ENCODE data around the gene LRRFIP2. TPM values are rescaled to one million over a fixed set of nuclear protein-coding genes. Genes with fewer than 3 reads are reported as not detected.

Gene LRRFIP2
- total RNA-seq, 2 donors from 2014 or later: 32.6 to 34.6 TPM

- Mint-ChIP-seq H3K4me1 (peaks cover 8% of the 10 kb centered on the region), H3K4me3 (no peak overlapping the region), H3K27me3 (ENCODE audit: insufficient read depth) (no peaks in the 10 kb centered on the region), H3K9me3 (no peaks in the 10 kb centered on the region), H3K36me3 (ENCODE audit: low read depth) (no peaks in the 10 kb centered on the region), H3K27ac (no peak overlapping the region)
- H3K27ac ChIP-seq (ENCODE audit: low read depth, low read length): no peak overlapping the region
- no peak overlapping the region for H3K9ac ChIP-seq (ENCODE audit: extremely low read depth, low read length, poor library complexity, severe bottlenecking)
- no peak for DNase-seq
- H3K36me3 ChIP-seq (ENCODE audit: control insufficient read depth, insufficient read depth, low read length): no peaks in the 10 kb centered on the region
- H3K27me3 ChIP-seq (ENCODE audit: control insufficient read depth, insufficient read depth, low read length, poor library complexity, severe bottlenecking): no peaks in the 10 kb centered on the region
- WGBS, 2 experiments (ENCODE audit: insufficient coverage in 1 of 2, insufficient read length in 1 of 2): 83 to 95% methylated on average over 1 of the region's 1 CpG
- no peak overlapping the region for H3K4me3 ChIP-seq (ENCODE audit: low read length)
- H3K9me3 ChIP-seq (ENCODE audit: control insufficient read depth, low read length): no peaks in the 10 kb centered on the region
- no peak for TF ChIP-seq CTCF (conservative IDR thresholded peaks at IDR 0.05)
- H3K4me1 ChIP-seq (ENCODE audit: control insufficient read depth, insufficient read depth, low read length): no peaks in the 10 kb centered on the region
These were observed 74.0 kb downstream of the LRRFIP2 start for GRCh38 chr3:37100411-37100810.

- no peaks in the 10 kb centered on the region for H3K27me3 Mint-ChIP-seq (ENCODE audit: insufficient read depth)
- Histone ChIP-seq H3K9me3 (ENCODE audit: control insufficient read depth, low read length) (no peaks in the 10 kb centered on the region), H3K27me3 (ENCODE audit: control insufficient read depth, insufficient read depth, low read length, poor library complexity, severe bottlenecking) (no peaks in the 10 kb centered on the region), H3K4me1 (ENCODE audit: control insufficient read depth, insufficient read depth, low read length) (no peaks in the 10 kb centered on the region), H3K9ac (ENCODE audit: extremely low read depth, low read length, poor library complexity, severe bottlenecking) (no peak overlapping the region), H3K36me3 (ENCODE audit: control insufficient read depth, insufficient read depth, low read length) (peaks cover 9% of the 10 kb centered on the region), H3K4me3 (ENCODE audit: low read length) (no peak overlapping the region), H3K27ac (ENCODE audit: low read depth, low read length) (no peak overlapping the region)
- no peak overlapping the region for H3K27ac Mint-ChIP-seq
- TF ChIP-seq CTCF (conservative IDR thresholded peaks at IDR 0.05): no peak
- H3K9me3 Mint-ChIP-seq: no peaks in the 10 kb centered on the region
- no peaks in the 10 kb centered on the region for H3K36me3 Mint-ChIP-seq (ENCODE audit: low read depth)
- DNase-seq: no peak
- peaks cover 8% of the 10 kb centered on the region for H3K4me1 Mint-ChIP-seq
- no peak overlapping the region for H3K4me3 Mint-ChIP-seq
These were observed 74.9 kb downstream of the LRRFIP2 start for GRCh38 chr3:37099469-37099868.

GRCh38 chr3:37098884-37099283, 75.5 kb downstream of the LRRFIP2 start:
- no peak overlapping the region for H3K4me3 Mint-ChIP-seq
- H3K9me3 ChIP-seq (ENCODE audit: control insufficient read depth, low read length): no peaks in the 10 kb centered on the region
- H3K9me3 Mint-ChIP-seq: no peaks in the 10 kb centered on the region
- no peak overlapping the region for H3K27ac Mint-ChIP-seq
- H3K27me3 ChIP-seq (ENCODE audit: control insufficient read depth, insufficient read depth, low read length, poor library complexity, severe bottlenecking): no peaks in the 10 kb centered on the region
- H3K36me3 ChIP-seq (ENCODE audit: control insufficient read depth, insufficient read depth, low read length): peaks cover 12% of the 10 kb centered on the region
- peaks cover 8% of the 10 kb centered on the region for H3K4me1 Mint-ChIP-seq
- H3K36me3 Mint-ChIP-seq (ENCODE audit: low read depth): no peaks in the 10 kb centered on the region
- no peaks in the 10 kb centered on the region for H3K27me3 Mint-ChIP-seq (ENCODE audit: insufficient read depth)
- 99 to 100% methylated on average over 2 of the region's 2 CpGs for WGBS, 2 experiments (ENCODE audit: insufficient coverage in 1 of 2, insufficient read length in 1 of 2)
- TF ChIP-seq CTCF (conservative IDR thresholded peaks at IDR 0.05): no peak
- DNase-seq: no peak
- no peak overlapping the region for H3K4me3 ChIP-seq (ENCODE audit: low read length)
- no peak overlapping the region for H3K9ac ChIP-seq (ENCODE audit: extremely low read depth, low read length, poor library complexity, severe bottlenecking)
- H3K4me1 ChIP-seq (ENCODE audit: control insufficient read depth, insufficient read depth, low read length): no peaks in the 10 kb centered on the region
- no peak overlapping the region for H3K27ac ChIP-seq (ENCODE audit: low read depth, low read length)

Data from endodermal cell (in vitro differentiated cells).